B cell (primary cell): ENCODE measurements around the gene PIK3R1. TPM values are rescaled to one million over a fixed set of nuclear protein-coding genes. Genes with fewer than 3 reads are reported as not detected.

Source experiments
- ATAC-seq: fragments of 200-7000 bp; cut with Tn5 transposase; one replicate; pipeline ENCODE4 v1.10.0; 2021; ENCODE audit warnings: low read depth, mild to moderate bottlenecking, moderate number of reproducible peaks, moderate library complexity
- CTCF ChIA-PET: fragments of 350-600 bp; sonication (Branson Sonifier 250); formaldehyde crosslinking; loops from one replicate; lab custom pipeline; 2021; ENCODE audit warnings: antibody characterized with exemption, inconsistent platforms; lab: Charles Lee
- POLR2A ChIA-PET: fragments of 350-600 bp; sonication (Branson Sonifier 250); formaldehyde crosslinking; loops from one replicate; lab custom pipeline; 2021; ENCODE audit warnings: antibody characterized with exemption; lab: Charles Lee
- DNase-seq: peaks from one replicate; pipeline ENCODE4 v3.0.0; 2013
- H2AFZ ChIP-seq: 2 replicates; pipeline ENCODE4 v1.6.1; 2012; ENCODE audit warnings: mild to moderate bottlenecking, low read depth, low read length; ENCODE audit not compliant: insufficient read depth, poor library complexity, severe bottlenecking
- H3K27ac ChIP-seq, 2 donors: 1 replicate in 1 of 2; 2 replicates in 1 of 2; pipeline ENCODE4 v1.5.1; 2012 to 2013; ENCODE audit warnings: low read length in 2 of 2, mild to moderate bottlenecking in 2 of 2, moderate library complexity in 1 of 2
- H3K27me3 ChIP-seq, 4 experiments: fragments of 200-600 bp in 1 of 4; sonication (generic) in 1 of 4; replicated peaks in 1 of 4; 1 replicate in 2 of 4; 2 replicates in 2 of 4; pipeline versions ENCODE4 v1.6.1 to v1.7.0; 2013 to 2016; ENCODE audit warnings: low read length in 3 of 4, mild to moderate bottlenecking in 2 of 4, mixed read lengths in 1 of 4, moderate library complexity in 1 of 4; ENCODE audit not compliant: insufficient read depth in 4 of 4, control insufficient read depth in 3 of 4; ENCODE audit errors: control extremely low read depth in 1 of 4
- H3K36me3 ChIP-seq, 2 experiments: replicated peaks in 1 of 2; 1 replicate in 1 of 2; 2 replicates in 1 of 2; pipeline versions ENCODE4 v1.6.1 to v1.7.1; 2013; ENCODE audit warnings: low read length in 1 of 2; ENCODE audit not compliant: insufficient read depth in 2 of 2, control insufficient read depth in 1 of 2; ENCODE audit errors: control extremely low read depth in 1 of 2, extremely low read depth in 1 of 2
- H3K4me1 ChIP-seq, 2 donors: fragments of 200-600 bp in 1 of 2; sonication (generic) in 1 of 2; 1 replicate in 1 of 2; 2 replicates in 1 of 2; pipeline versions ENCODE4 v1.5.1 to v1.6.1; 2013 to 2017; ENCODE audit warnings: low read length in 2 of 2; ENCODE audit not compliant: control insufficient read depth in 2 of 2, insufficient read depth in 2 of 2
- H3K4me2 ChIP-seq: replicated peaks from 2 replicates; pipeline ENCODE3; 2012; ENCODE audit warnings: mild to moderate bottlenecking, low read depth, low read length; ENCODE audit not compliant: poor library complexity, severe bottlenecking
- H3K4me3 ChIP-seq, 5 experiments: fragments of 200-600 bp in 1 of 5; sonication (generic) in 1 of 5; 1 replicate in 3 of 5; 2 replicates in 2 of 5; pipeline versions ENCODE4 v1.5.1 to v1.7.0; 2011 to 2016; ENCODE audit warnings: low read length in 4 of 5, mild to moderate bottlenecking in 4 of 5, low read depth in 2 of 5, control low read depth in 1 of 5, moderate library complexity in 1 of 5; ENCODE audit not compliant: insufficient read depth in 1 of 5; ENCODE audit errors: control extremely low read depth in 1 of 5, extremely low read depth in 1 of 5
- H3K79me2 ChIP-seq: fragments of 200-600 bp; sonication (generic); one replicate; pipeline ENCODE4 v1.6.0; 2016; ENCODE audit warnings: low read length; ENCODE audit not compliant: control insufficient read depth, insufficient read depth
- H3K9ac ChIP-seq: fragments of 200-600 bp; sonication (generic); 2 replicates; pipeline ENCODE4 v1.6.1; 2017; ENCODE audit warnings: mild to moderate bottlenecking, low read length, moderate library complexity
- H3K9me3 ChIP-seq, 3 donors: one replicate each; pipeline versions ENCODE4 v1.6.1 to v1.7.1; 2013; ENCODE audit warnings: low read length in 2 of 3; ENCODE audit not compliant: control insufficient read depth in 2 of 3, insufficient read depth in 1 of 3; ENCODE audit errors: control extremely low read depth in 1 of 3
- H4K20me1 ChIP-seq: 2 replicates; pipeline ENCODE4 v1.6.0; 2012; ENCODE audit warnings: mild to moderate bottlenecking, low read length; ENCODE audit not compliant: insufficient read depth, control insufficient read depth, poor library complexity, severe bottlenecking
- H3K27ac Mint-ChIP-seq: one replicate; pipeline ENCODE4 v1.8.0; 2021; ENCODE audit warnings: mixed read lengths
- H3K27me3 Mint-ChIP-seq: one replicate; pipeline ENCODE4 v1.8.0; 2021; ENCODE audit warnings: mixed read lengths
- H3K4me1 Mint-ChIP-seq: one replicate; pipeline ENCODE4 v1.8.0; 2021; ENCODE audit warnings: mixed read lengths
- H3K4me3 Mint-ChIP-seq: one replicate; pipeline ENCODE4 v1.8.0; 2021; ENCODE audit warnings: mixed read lengths
- H3K9me3 Mint-ChIP-seq: one replicate; pipeline ENCODE4 v1.8.0; 2022; ENCODE audit warnings: mixed read lengths; ENCODE audit not compliant: insufficient read depth
- CTCF ChIP-seq: fragments of 200-600 bp; IDR thresholded peaks from one replicate; pipeline ENCODE4 v1.8.0; 2022; ENCODE audit warnings: antibody characterized with exemption, mild to moderate bottlenecking
- EZH2 ChIP-seq: IDR thresholded peaks from 2 replicates; pipeline ENCODE4 v1.6.1; 2012; ENCODE audit warnings: borderline replicate concordance, low read depth, mild to moderate bottlenecking, moderate library complexity, low read length; ENCODE audit not compliant: insufficient read depth, poor library complexity, severe bottlenecking
- WGBS: methylation state at CpG from one replicate; pipeline ENCODE4 v1.1.5; 2013; ENCODE audit warnings: missing lambda C conversion rate; ENCODE audit not compliant: insufficient coverage; 5-methylcytosine and 5-hydroxymethylcytosine counted together
- intact Hi-C: fragments of 100-400 bp; cut with micrococcal nuclease; formaldehyde crosslinking; loops from one replicate; pipeline ENCODE4 v1.10.0; 2022
- polyA plus RNA-seq: library from polyadenylated mRNA; depleted of rRNA; stranded (reverse); fragments of >200 nt; gene quantifications from 2 replicates; pipeline ENCODE4 v1.2.3, GENCODE V29; 2012
- total RNA-seq, 2 donors: library from RNA; stranded (reverse); fragments of 120-200 nt in 1 of 2; gene quantifications; 1 replicate in 1 of 2; 2 replicates in 1 of 2; pipeline versions ENCODE4 v1.2.3 to v1.2.4, GENCODE V29; 2013 to 2022

The PIK3R1 gene
- total and polyA plus RNA-seq, 2 donors (not counting 1 experiment from before 2014, with no cell fraction given) = 5.6 to 63.8 TPM

GRCh38 chr5:68258531-68258930 is 43.0 kb downstream of the PIK3R1 start:
- DNase-seq (no peak), ATAC-seq (no peak)
- no peak overlapping the region for H3K4me3 Mint-ChIP-seq
- no peak overlapping the region for H3K27ac Mint-ChIP-seq
- Histone ChIP-seq H3K4me3 (no peak overlapping the region), H3K79me2 (peaks cover 76% of the 10 kb centered on the region), H3K36me3 (peaks cover 0 to 4% of the 10 kb centered on the region in 2 experiments), H3K9me3 (no peaks in the 10 kb centered on the region), H3K9ac (no peak overlapping the region), H3K27ac (no peak overlapping the region), H2AFZ (no peak overlapping the region), H4K20me1 (peaks cover 37% of the 10 kb centered on the region), H3K4me1 (peaks cover 15 to 19% of the 10 kb centered on the region in 2 donors), H3K27me3 (no peaks in the 10 kb centered on the region), H3K4me2 (no peak overlapping the region)
- WGBS = 100% methylated on average over 1 of the region's 4 CpGs
- ChIA-PET CTCF (interaction anchor here (3.2 to 4.0 kb wide), 2 partner anchors 28 to 1012 kb away, joined by 13 to 14 read pairs; no protein-coding TSS in a partner anchor), POLR2A (no interaction called here)
- H3K27me3 Mint-ChIP-seq = no peaks in the 10 kb centered on the region
- H3K4me1 Mint-ChIP-seq = peaks cover 66% of the 10 kb centered on the region
- intact Hi-C loops = no loop called here
- TF ChIP-seq CTCF = no peak
- no peak for TF ChIP-seq EZH2
- no peaks in the 10 kb centered on the region for H3K9me3 Mint-ChIP-seq

- no CpG with 5 or more reads among the region's 2 CpGs for WGBS
- Histone ChIP-seq H3K27ac (no peak overlapping the region), H3K4me3 (no peak overlapping the region), H4K20me1 (peaks cover 42% of the 10 kb centered on the region), H3K36me3 (peaks cover 0 to 4% of the 10 kb centered on the region in 2 experiments), H3K27me3 (no peaks in the 10 kb centered on the region), H3K79me2 (peaks cover 75% of the 10 kb centered on the region), H2AFZ (no peak overlapping the region), H3K9me3 (no peaks in the 10 kb centered on the region), H3K9ac (no peak overlapping the region), H3K4me1 (peaks cover 15 to 19% of the 10 kb centered on the region in 2 donors), H3K4me2 (no peak overlapping the region)
- TF ChIP-seq CTCF (no peak), EZH2 (no peak)
- Mint-ChIP-seq H3K4me3 (no peak overlapping the region), H3K9me3 (no peaks in the 10 kb centered on the region), H3K27me3 (no peaks in the 10 kb centered on the region), H3K27ac (no peak overlapping the region), H3K4me1 (peaks cover 69% of the 10 kb centered on the region)
- no peak for DNase-seq
- CTCF ChIA-PET = interaction anchor here (1.0 to 4.0 kb wide), 5 partner anchors 9 to 1013 kb away, joined by 3 to 14 read pairs (median 6); no protein-coding TSS in a partner anchor
- POLR2A ChIA-PET = no interaction called here
- intact Hi-C loops = no loop called here
- no peak for ATAC-seq
These were observed 44.1 kb downstream of the PIK3R1 start for GRCh38 chr5:68259700-68260099.
